Gastrocnemius medialis (tissue), 4 donors: ENCODE results near the gene PTPN3.

Experiments used
- CTCF ChIP-seq, 5 experiments: fragments of 450-650 bp in 3 of 5; fragments of 200-600 bp in 2 of 5; sonication (generic) in 2 of 5; IDR thresholded peaks in 4 of 5; conservative IDR thresholded peaks in 1 of 5; 1 replicate in 4 of 5; 2 replicates in 1 of 5; pipeline ENCODE4 v1.5.1; 2016 to 2019; ENCODE audit warnings: antibody characterized with exemption in 5 of 5, mild to moderate bottlenecking in 3 of 5, moderate library complexity in 3 of 5
- POLR2A ChIP-seq, 2 donors: fragments of 450-650 bp; IDR thresholded peaks; one replicate each; pipeline ENCODE4 v1.6.1; 2017; ENCODE audit warnings: antibody characterized with exemption in 2 of 2, mild to moderate bottlenecking in 2 of 2, moderate library complexity in 2 of 2

DNA sequence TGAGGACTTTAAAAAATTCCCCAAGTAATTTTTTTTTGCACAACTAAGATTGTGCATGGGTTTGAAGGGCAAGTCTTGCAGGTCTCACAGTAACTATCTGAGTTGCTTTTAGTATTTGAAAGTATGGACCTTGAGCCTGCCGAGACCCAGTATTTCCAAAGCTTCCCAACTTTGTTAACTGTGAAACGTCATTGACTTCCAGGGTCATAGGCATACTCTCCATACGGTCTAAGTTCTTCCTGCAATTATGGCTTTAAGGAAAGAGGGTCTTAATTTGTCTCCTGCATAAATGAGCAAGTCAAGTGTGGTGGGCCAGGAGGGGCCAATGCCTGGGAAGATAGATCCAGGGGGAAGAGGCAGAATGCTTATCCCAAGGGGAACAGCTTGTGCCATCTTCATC, 153.2 kb downstream of the PTPN3 start:
- TF ChIP-seq CTCF (IDR thresholded peaks at IDR 0.05 in 4 of 5, conservative IDR thresholded peaks at IDR 0.05 in 1 of 5) (no peak), POLR2A (IDR thresholded peaks at IDR 0.05) (no peak)
